HG03520 (cell line): ENCODE measurements around the gene DOCK6.
"Not testable (repeated sequence)": the region's sequence is repeated elsewhere in the genome, so short reads cannot be mapped to it uniquely, and the experiment has no call there.

Experiments
- ATAC-seq: cut with Tn5 transposase; IDR thresholded peaks from one replicate; pipeline ENCODE4 v1.9.1; 2021; ENCODE audit warnings: mild to moderate bottlenecking, moderate library complexity; ENCODE audit not compliant: unreplicated experiment

Gene DOCK6

DNA sequence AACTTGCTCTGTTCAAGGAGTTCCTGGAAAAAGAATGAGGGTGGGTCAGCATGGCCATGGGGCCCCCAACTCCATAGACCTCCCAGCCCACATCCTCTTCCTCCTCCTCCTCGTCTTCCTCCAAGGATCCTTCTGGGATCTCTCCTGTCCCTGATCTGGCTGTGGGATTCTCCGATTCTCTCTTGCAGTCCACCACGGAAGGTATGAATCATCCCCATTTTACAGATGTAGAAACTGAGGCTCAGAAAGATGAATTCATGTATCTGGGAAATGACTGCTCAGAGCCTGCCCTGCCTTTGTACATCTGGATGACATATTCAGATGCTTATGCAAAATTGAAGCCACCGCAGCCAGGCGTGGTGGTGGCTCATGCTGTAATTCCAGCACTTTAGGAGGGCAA, 62.8 kb downstream of the DOCK6 start:
- no peak for ATAC-seq

DNA sequence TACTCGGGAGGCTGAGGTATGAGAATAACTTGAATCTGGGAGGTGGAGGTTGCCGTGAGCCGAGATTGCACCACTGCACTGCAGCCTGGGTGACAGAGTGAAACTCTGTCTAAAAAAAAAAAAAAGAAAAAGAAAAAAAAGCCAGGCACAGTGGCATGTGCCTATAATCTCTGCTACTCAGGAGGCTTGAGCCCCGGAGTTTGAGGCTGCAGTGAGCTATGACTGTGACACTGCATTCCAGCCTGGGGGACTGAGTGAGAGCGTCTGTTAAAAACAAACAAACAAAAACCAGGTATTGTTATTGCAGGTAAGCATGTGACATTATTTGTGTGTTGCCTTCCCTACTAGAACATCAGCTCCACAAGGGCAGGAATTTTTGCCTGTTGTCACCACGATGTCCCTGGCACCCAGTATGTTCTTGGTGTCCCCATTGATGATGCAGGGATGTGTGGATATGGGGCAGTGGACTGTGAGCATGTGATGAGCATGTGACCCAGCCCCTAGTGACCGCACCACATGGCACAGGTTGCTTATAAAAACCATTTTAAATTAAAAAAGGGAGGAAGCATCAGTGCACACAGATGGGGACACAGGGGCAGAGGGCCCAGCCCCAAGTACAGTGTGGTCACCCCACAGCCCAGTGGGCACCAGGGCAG, 63.4 kb downstream of the DOCK6 start:
- ATAC-seq: no peak

DNA sequence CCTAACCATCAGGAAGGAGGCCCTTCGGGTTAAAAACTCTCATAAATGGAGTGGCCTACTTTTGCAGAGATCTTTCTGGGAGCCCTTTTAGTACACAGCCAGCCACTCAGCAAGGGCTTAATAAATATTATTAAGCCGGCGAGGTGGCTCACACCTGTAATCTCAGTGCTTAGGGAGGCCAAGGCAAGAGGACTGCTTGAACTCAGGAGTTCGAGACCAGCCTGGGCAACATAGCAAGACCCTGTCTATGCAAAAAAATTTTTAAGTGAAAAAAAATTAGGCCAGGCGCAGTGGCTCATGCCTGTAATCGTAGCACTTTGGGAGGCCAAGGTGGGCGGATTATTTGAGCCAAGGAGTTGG, 64.2 kb downstream of the DOCK6 start:
- ATAC-seq: no peak

DNA sequence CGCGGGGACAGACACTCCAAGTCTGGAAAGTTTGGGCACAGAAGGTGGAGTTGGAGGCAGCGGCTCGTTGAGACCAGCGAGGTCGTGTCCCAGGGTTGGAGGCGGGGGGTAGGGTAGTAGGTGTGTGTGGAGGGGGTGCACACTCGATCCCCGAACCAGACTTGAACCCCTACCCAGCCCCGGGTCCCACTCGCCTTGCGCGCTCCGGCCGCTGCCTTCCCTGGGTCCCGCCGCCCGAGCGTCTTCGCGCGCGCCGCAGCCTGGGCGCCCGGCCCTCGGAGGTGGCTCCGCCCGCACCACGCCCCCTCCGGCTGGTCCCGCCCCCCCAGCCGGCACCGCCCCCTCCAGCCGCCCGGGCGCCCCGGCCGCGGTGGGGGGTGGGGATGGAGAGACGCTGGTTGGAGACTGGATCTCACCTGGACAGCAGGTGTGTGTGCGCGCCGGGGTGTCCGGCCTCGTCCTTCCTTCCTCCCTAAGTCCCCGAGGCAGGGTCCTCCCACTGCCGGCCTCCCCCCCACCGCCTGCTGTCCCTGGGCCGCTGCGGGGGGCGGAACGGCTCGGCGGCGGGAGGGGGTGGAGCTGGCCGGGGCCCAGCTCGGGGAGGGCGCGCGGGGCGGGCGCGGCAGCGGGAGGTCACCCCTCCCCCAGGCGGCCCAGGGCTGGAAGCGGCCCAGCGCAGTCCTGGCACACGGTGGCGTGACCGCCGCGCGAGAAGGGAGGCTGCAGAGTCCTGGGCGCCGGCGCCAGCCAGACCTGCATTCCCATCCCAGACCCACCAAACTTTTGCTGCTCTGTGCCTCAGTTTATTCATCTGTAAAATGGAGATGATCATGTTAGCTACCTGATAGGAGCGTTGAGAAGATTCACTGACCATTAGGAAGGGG, 64.8 kb downstream of the DOCK6 start, which contains the start of gene KANK2:
Gene KANK2 (minus strand): TSS at position 255 of the 884 bp plus-strand sequence. CDS start 3,034 bp downstream, outside the sequence.
- ATAC-seq: peak; percentile 64

DNA sequence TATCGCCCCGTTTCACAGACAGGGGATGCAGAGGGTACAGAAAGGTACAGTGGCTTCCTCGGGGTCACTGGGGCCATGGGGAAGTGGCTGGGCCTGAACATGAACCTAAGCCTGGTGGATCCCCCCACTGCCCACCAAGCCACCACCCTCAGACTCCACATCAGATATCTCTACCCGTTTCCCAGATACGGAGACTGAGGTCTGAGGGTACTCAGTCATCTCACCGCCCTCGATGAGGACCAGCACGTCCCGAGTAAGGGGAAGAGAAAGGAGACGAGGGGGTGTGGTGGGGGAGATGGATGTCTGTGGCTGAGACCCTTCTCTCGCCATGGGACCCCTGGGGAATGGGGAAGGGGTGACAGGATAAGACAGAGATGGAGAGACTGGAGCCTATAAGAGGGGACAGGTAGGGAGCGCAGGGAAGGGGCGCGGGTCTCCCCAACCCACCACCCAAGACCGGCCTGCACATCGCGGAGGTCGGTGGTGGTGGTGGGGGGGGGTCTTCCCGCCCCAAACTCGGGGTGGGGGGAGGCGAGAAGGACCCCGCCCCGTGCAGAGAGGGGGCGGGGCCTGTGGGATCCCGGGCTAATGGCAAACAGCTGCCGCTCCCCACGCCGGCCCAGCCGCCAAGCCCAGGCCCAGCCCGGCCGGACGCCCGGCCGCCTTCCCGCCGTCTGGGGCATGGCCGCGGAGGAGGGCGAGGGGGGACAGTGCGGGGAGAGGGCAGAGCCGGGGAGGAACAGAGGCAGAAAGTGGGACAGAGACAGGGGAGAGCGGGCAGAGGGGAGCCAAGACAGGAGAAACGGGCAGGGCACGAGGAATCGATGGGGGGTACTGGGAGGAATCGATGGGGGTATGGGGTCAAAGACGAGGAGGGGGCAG, 65.7 kb downstream of the DOCK6 start:
- ATAC-seq: no peak

DNA sequence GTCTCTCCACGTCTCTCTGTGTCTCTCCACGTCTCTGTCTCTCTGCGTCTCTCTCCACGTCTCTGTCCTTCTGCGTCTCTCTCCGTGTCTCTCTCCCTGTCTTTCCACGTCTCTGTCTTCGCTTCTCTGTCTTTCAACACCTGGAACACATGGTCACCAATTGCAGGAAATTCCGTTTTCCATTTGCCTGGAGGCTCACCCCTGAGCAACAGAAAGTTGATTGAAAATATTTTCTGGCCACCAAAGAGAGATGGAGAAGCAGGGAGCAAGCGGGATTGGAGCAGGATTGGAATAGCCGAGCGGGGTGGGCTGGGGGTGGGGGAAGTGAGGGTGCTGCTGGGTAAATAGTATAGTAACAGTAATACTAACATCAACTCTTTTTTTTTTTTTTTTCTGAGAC, 66.6 kb downstream of the DOCK6 start:
- no peak for ATAC-seq

DNA sequence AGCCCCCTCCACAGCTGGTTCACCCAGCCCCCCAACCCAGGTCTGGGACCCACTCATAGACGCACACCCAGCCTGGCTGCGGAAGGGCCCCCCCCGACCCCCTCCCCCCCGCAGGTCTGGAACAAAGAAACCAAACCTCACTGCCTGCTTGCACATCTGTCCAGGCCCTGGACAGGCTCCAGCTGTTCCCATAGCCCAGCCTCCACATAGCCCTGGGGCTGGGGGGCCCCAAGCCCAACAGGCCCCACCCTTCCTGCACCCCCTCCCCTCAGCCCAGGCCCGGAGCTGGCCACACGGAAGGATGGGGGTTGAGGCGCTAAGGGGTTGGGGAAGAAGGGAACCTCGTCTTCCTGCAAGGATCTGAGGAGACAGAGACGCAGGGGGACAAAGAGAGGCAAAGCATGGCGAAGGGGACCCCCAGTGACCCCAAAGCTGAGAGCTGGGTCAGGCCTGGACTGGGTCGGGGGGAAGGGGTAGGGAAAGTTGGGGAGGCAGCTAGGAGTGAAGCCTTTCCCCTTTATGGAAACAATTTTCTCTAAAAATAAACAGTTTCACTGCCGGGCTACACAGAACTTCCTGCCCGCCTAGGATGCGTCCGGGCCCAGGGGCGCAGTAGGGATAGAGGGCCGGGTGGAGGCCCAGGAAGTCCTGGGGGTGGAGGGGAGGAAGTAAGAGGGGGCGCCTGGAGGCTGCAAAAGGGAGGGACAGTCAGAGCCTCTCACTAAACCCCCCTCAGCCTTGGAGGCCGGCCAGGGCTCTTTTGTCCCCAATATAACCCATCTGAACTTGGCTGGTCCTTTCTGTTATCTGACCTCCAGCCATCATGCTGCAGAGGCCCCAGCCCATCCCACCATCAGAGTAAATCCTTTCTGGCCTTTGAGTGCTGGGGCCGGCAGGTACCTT, 67.4 kb downstream of the DOCK6 start:
- no peak for ATAC-seq

DNA sequence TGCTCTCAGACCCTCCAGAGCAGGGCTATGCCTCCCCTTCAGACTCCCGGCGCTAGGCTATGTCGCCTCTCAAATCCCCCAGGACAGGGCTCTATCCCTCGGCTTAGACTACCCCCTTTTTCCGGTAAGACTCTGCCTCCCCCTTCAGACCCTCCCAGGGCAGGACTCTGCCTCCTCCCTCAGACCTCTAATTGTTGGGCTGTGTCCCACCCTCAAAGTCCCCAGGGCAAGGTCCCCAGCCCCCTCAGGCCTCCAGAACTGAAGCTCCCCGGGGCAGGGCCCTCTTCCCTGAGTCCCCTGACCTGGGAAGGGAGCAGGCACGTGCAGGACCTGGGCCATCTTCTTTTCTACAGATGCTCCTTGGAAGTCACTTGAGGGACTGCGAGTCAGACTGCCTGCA, 68.2 kb downstream of the DOCK6 start:
- ATAC-seq: no peak

DNA sequence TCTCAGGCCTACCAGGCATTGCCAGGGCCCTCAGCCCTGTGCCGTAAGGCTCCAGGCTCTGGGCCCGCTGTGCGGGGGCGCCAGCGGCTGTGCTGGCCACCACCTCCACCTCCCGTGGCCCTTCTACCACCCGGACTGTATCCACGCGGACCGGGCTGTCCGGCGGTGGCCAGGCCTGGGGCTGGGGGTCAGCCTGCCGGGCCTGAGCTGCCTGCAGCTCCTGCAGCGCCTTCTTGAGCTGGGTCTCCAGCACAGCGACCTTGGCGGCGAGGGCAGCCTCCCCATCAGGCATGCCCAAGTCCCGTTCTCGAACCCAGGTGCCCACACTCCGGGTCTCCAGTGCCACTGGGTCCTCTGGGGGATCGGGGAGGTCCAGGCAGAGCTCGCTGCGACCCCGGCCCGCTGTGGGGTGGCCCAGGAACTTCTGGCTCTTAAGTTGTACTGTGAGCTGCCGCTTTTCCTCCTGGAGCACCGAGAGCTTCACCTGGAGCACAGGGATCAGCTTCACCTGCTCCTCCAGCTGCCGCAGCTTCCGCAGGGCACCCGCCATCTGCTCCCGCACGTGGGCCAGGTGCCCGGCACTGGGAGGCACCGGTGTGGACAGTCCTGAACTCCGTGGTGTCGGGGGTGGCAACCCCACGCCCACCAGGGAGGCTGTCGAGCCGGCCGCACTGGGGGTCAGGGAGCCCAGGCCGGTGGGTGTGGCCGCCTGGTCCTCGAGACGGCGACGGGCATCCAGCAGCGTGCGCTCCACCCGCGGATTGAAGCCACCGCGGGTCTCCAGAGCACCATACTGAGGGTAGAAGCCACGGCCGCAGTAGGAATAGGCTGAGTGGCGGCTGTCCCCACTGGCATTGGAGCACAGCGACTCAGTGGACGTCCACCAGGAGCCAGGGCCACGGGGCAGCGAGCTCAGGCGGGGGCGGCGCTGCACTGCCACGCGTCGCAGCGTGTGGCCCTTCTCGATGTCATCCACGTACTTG, 69.1 kb downstream of the DOCK6 start:
- no peak for ATAC-seq

DNA sequence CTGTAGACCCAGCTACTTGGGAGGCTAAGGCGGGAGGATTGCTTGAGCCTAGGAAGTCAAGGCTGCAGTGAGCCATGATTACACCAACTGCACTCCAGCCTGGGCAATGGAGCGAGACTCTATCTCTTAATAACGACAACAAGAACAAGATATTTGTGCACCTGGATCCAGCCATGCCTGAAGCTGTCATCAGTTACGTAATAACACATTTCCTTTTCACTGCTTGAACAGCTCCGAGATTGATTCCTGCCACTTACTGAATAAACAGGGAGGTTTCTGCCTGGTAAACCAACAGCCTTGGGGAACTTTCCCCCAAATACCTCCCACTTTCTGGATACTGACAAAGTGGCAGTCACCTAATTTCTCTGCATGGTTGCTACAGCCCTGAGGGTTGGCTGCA, 70.4 kb downstream of the DOCK6 start:
- ATAC-seq: no peak

DNA sequence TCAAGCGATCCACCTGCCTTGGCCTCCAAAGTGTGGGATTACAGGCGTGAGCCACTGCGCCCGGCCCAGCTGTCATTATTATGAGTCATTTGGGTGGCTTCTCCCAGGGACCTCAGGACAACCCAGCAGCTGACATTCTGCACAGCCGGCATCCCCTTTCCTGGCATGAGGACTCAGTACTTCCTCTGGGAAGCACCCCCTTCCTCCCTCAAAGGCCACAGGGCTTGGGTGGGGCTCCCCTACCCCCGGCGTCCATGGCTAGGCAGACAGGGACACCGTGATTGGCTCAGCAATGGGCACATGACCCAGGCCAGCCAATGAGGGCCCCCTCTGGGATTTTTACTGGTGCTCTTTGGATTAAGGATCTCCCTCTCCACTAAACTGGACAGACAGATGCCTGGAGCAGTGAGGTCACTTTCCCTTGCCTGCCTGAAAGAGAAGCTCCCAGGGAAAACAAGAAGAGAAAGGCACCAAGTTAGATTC, 71.0 kb downstream of the DOCK6 start:
- no peak for ATAC-seq

DNA sequence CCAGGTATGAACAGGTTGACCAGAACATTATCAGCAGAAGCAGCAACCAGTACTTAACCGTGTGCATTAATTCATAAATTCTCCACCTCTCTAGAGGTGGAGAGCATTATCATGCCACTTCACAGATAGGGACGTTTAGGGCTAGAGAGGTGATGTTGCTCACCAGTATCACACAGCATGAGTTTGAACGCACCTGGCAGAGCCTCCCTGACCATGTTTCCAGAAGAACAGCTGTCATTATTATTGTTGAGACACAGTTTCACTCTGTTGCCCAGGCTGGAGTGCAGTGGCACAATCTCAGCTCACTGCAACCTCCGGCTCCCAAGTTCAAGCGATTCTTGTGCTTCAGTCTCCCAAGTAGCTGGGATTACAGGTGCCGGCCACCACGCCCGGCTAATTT, 71.8 kb downstream of the DOCK6 start:
- ATAC-seq: no peak

DNA sequence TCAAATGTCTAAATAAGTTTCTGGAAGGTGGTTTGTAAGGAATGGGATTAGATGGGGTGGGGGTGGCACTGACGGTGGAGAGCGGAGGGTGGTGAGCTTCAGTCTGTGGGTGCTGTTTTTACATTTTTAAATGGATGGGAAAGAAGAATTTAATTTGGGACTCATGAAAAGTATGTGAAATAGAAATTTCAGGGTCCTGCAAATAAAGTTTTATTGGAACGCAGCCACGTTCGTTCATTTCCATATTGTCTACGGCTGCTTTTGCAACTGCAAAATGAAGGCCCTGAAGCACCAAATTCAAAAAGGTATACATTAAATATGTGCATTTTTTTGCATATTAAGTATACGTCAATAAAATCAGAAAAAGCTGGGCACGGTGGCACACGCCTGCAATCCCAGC, 74.9 kb downstream of the DOCK6 start:
- no peak for ATAC-seq

DNA sequence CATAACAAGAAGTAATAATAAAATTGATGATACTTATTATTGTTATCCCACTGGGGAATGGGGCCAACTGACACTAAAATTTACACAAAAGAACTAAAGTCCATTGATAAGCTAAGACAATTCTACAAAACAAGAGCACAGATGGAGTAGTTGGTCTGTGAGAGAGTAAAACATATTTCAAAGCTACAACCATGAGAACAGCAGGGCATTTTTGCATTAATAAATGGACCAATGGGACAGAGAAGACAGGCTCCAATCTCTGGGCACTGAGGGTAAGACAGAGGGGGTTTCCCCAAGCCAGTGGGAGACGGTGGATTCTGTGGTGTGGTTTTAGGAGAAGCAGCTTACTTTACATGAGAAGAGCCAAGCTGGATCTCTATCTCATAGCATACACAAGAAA, 79.3 kb downstream of the DOCK6 start:
- no peak for ATAC-seq

DNA sequence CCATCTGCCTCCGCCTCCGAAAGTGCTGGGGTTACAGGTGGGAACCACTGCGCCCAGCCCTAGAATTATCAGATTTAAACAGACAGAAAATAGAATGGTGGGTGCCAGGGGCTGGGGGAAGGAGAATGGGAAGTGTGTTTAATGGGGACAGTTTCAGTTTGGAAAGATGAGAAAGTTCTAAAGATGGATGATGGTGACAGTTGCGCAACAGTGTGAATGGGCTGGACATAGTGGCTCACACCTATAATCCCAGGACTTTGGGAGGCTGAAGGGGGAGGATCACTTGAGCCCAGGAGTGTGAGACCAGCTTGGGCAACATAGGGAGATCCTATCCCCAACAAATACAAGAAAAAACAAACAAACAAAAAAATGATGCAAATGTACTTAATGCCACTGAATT, 80.8 kb downstream of the DOCK6 start:
- no peak for ATAC-seq

DNA sequence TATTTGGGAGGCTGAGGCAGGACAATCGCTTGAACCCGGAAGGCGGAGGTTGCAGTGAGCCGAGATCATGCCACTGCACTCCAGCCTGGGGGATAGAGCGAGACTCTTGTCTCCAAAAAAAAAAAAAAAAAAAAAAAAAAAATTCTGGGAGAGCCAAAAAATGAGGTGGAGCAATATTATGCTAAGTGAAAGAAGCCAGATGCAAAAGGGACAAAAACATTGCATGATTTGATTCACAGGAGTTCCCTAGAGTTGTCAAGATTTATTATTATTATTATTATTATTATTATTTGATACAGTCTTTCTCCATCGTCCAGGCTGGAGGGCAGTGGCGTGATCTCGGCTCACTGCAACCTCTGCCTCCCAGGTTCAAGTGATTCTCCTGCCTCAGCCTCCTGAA, 81.3 kb downstream of the DOCK6 start:
- not testable (repeated sequence) for ATAC-seq

DNA sequence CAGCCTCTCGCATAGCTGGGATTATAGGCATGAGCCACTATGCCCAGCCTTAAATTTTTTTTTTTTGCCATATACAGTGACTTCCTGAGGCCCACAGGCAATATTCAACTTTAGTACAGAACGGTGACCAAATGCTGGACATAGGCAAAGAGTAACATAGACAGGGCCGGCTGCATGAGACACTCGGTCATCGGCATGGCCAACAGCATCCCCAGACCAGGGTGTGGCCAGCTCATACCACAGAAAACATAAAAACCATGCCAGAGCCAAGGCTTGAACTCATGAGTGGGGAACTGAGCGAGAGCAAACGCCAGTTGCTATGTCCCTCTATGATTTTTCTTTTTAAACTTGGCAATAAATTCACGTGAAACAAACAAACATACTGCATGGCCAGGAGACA, 82.0 kb downstream of the DOCK6 start:
- no peak for ATAC-seq

DNA sequence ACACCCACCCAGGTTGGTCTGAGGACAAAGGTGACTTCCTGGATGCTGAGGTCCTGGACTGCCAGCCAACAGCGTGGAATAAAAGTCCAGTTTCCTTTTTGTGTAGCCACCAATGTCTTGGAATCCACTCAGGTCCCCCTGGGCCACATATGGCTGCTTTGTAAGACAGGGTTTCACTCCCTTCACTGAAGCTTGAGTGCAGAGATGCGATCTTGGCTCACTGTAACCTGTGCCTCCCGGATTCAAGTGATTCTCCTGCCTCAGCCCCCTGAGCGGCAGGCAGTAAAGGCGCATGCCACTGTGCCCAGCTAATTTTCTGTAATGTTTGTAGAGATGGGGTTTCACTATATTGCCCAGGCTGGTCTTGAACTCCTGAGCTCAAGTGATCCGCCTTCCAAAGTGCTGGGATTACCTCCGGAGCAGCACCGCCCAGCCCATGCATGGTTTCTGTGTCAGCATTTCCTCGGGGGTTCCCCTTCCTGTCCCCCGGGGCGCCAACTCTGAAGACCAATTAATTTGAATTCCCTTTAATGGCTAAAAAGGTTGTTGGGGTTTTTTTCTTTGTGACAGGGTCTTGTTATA, 82.5 kb downstream of the DOCK6 start:
- ATAC-seq: no peak

DNA sequence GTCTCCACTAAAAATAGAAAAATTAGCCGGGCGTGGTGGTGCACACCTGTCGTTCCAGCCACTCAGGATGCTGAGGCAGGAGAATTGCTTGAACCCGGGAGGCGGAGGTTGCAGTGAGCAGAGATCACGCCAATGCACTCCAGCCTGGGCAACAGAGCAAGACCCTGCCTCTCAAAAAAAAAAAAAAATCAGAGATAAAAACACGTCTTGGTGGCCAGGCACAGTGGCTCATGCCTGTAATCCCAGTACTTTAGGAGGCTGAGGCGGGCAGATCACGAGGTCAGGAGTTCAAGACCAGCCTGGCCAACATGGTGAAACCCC, 83.2 kb downstream of the DOCK6 start:
- not testable (repeated sequence) for ATAC-seq
